Activated CD4-positive, alpha-beta T cell treated with anti-CD3 and anti-CD28 coated beads for 48 hours (primary cell): Measurements from ENCODE around the gene TMEM74B.

ENCODE experiments used
- DNase-seq: peaks from one replicate; pipeline ENCODE4 v3.0.0-alpha.2; 2020

TMEM74B gene

GRCh38 chr20:1204576-1204975 lies 19.8 kb upstream of the TMEM74B start:
- DNase-seq, result no peak

- DNase-seq, result no peak
Observed at GRCh38 chr20:1204113-1204512, 19.3 kb upstream of the TMEM74B start.

DNA sequence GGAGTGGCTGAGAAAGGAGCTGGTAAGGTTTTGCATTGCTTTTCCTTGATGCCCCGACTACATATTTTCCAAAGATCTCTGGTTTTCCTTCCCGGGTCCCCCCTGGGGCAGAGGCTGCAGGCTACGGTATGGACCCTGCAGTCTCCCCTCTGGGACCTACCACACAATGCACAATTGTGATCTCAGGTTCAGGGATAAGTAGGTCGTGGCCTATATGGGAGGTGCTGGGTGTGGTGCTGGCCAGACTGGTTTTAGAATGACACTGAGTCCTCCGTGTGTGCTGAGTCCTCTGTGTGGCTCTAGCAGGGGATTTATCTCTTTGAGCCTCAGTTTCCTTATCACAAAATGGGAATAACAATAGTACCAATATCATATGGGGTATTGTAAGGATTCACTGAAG lies 18.8 kb upstream of the TMEM74B start:
- no peak for DNase-seq

GRCh38 chr20:1202762-1203504 lies 18.2 kb upstream of the TMEM74B start, which contains the start of gene C20orf202:
TSS of gene C20orf202 (plus strand) at chr20:1203454. CDS start at chr20:1203586, 132 bp downstream.
- DNase-seq, result no peak

DNA sequence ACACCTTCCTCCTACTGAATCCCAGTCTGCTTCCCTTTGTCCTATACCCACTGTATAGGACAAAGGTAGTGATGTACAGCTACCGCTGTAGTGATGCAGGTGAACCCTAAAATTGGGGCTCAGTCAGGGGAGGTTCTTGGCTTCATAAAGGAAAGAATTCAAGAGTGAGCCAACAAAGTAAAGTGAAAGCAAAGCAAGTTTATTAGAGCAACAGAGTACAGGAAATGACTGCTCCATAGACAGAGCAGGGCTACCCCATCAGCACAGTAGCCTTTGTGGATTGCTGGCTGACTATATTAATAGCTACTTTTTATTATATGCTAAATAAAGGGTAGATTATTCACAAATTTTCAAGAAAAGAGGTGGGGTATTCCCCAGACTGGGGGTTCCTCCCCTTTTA lies 15.2 kb upstream of the TMEM74B start:
- no peak for DNase-seq

DNA sequence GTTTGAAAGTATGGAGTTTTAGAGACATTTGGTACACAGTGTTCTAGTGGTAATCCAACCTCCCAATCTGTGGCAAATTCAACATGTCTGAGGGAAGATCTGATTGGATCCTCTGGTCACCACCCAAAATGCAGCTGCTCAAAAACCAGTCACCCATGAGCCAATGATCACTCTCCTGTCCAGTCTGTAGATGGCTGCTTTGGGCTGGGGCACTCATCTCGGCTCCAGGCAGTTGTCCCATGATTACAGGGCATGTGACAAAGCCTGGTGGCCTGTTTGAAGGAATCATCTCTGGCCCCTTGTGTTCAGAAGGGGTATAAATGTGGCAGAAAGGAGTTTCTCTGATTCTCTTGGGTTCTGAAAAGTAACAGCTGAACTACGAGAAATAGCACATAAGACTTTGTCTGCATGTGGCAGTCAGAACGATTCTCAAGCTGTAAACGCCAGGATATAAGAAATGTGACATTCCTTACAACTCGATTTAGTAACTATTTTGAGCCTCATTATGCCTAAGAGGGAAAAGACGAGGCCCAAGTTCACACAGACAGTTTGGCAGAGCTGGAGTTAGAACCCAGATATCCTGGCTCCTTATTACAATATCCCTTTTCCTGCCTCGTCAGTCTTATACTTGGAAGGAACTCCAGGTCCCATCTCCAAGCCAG lies 14.6 kb upstream of the TMEM74B start:
- no peak for DNase-seq

DNA sequence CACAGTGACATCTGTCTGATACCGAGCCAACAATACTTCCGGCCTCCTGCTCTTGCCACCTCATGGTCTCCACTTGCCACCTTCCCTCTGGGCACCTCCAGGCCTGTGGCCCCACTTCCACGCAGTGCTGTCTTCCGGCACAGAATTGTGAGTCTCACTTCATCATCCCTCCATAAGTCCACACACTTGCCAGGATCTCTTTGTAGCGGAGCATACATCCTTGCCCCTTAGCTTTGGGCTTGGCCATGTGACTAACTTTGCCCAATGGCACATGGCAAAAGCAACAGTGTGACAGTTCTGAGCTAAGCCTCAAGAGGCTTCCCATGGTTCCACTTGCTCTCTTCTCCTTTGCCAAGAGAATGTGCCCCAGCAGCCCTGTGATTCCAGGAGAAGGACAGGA lies 14.0 kb upstream of the TMEM74B start:
- DNase-seq, result no peak

- DNase-seq, result no peak
Observed at GRCh38 chr20:1197801-1198200, 13.0 kb upstream of the TMEM74B start.

DNA sequence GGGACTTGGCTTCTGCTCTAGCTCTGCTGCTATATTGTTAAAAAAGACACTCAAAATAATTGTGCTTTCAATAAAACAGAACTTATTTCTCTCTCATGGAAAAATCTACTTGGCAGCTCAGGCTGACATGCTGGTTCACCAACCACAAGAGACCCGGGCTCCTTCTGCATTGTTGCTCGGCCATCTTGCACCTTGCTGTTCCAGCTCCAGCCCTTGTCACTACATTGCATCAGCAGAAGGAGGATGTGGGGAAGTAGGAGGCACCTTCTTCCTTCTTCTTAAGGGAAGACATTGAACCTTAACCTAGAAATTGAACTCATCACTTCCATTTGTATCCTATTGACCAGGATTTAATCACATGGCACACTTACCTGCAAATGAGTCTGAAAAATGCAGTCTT lies 11.9 kb upstream of the TMEM74B start:
- no peak for DNase-seq

- DNase-seq, result no peak
Observed at GRCh38 chr20:1195226-1195625, 10.4 kb upstream of the TMEM74B start.

DNA sequence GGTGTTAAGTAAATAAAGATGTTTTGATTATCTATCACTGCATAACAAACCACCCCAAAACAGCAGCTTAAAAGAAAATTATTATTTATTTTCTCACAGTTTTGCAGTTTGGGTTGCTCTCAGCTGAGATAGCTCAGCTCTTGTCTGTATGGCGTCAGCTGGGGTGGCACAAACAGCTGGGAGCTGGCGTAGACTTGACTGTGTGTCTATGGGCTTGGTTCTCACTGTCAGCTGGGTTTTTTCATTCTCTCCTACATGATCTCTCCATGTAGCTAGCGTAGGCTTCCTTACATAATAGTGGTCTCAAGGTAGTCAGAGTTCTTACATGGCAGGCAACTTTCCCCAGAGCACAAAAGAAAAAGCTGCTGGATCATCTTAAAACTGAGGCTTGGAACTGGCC lies 6.5 kb upstream of the TMEM74B start:
- DNase-seq, result no peak

- DNase-seq, result no peak
Observed at GRCh38 chr20:1190847-1191246, 6.1 kb upstream of the TMEM74B start.

- no peak for DNase-seq
Observed at GRCh38 chr20:1189827-1190226, 5.0 kb upstream of the TMEM74B start.

- no peak for DNase-seq
Observed at GRCh38 chr20:1188347-1188746, 3.6 kb upstream of the TMEM74B start.

DNA sequence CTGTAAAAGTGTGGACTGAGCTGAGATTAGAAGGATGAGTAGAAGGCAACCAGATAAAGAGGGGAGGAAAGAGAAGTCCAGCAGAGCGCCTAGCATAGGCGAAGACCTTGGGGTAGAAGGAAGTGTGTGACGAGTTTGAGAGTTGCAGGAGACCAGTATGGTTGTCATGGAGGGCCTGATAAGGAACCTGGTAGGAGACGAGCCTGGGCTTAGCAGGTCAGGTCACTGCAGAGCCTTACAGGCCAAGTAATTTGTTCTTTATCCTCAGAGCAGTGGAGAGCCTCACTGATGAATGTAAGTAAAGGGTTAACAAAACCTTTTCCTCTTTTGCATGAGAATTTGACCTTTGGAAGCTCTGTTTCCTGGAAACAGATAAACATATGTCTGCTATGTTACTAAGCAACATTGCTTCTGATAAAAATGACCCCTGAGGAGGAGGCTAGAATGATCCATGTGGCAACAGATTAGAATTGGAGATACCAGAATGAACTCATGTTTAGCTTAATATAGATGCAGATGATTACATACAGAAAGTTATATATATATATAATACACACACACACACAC lies 2.9 kb upstream of the TMEM74B start:
- DNase-seq, result no peak

- no peak for DNase-seq
Observed at GRCh38 chr20:1186367-1186991, 1.7 kb upstream of the TMEM74B start.

GRCh38 chr20:1185790-1186334 lies 1.1 kb upstream of the TMEM74B start:
- peak; percentile 71 for DNase-seq

DNA sequence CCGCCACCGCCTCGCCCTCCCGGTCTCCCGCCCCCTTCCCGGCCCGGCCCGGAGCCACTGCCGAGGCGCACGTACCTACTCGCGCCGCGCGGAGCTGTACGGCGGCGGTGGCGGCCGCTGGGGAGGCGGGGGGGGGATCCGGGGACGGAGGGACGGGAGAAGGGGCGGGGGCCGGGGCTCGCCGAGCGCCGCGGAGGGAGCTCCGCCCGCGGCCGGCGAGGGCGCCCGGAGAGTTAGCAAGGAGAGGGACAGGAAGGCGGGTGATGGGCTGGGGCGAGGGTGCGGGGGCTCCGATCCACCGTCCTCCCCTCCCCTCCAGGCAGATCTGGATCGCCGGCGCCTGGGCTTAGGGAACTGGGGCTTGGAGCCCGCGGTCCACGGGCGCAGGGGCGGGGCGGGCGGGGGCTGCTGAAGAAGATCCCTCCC lies 548 bp upstream of the TMEM74B start:
- DNase-seq, result peak; percentile 14

DNA sequence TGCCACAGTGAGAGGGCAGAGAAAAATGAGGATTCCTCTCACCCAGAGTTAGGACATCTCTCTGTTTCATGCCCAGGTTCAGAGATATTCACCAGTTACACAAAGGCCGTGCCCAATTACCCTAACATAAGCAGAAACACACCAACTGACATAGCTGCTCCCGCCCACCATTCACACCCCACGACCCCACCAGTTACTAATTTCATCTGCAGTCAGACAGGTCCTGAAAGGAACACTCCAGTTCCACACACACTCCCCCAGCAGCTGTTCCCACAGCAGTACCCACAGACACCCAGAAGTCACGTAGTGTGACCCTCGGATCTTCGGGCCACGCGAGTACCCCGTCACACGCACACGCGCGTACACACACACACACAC lies 532 bp downstream of the TMEM74B start:
- DNase-seq, result no peak

- DNase-seq, result no peak
Observed at GRCh38 chr20:1183153-1183552, 1.6 kb downstream of the TMEM74B start.

- no peak for DNase-seq
Observed at GRCh38 chr20:1182106-1182505, 2.7 kb downstream of the TMEM74B start.

DNA sequence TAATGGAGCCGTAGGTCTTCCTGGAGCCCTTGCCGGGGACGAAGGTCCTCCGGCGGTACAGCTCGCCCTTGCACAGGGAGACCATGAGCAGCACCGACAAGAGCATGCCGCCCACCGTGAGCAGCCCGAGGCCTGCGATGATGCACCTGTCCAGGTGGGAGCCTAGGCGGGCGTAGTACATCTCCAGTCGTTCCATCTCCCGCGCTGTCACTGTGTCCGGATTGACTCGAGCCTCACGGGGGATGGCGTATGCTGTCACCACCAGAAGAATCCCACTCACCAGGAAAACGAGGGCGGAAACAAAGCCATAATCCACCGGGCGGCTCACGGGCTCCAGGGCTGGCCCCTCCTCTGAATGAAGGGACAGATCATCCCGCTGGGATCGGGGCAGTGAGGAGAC lies 3.8 kb downstream of the TMEM74B start:
- no peak for DNase-seq

GRCh38 chr20:1178623-1179022 lies 6.2 kb downstream of the TMEM74B start:
- no peak for DNase-seq

GRCh38 chr20:1178103-1178502 lies 6.7 kb downstream of the TMEM74B start:
- DNase-seq, result no peak
